Astrocyte (in vitro differentiated cells and primary cell): ENCODE measurements around the gene COL26A1. TPM values are rescaled to one million over a fixed set of nuclear protein-coding genes. Genes with fewer than 3 reads are reported as not detected.

ENCODE experiments used
- DNase-seq: peaks from one replicate; pipeline ENCODE4 v3.0.0-alpha.2; 2010; ENCODE audit warnings: low read depth
- FAIRE-seq: peaks from 2 replicates; lab custom pipeline; 2011; peaks lifted over from hg19 to GRCh38; lab: Jason Lieb, UNC
- H2AFZ ChIP-seq: 2 replicates; pipeline ENCODE4 v1.6.0; 2012; ENCODE audit warnings: low read depth, low read length, inconsistent platforms
- H3K27ac ChIP-seq: 2 replicates; pipeline ENCODE4 v1.5.1; 2011; ENCODE audit warnings: low read depth, low read length, inconsistent platforms
- H3K27me3 ChIP-seq: 2 replicates; pipeline ENCODE4 v1.6.0; 2011; ENCODE audit warnings: low read length, inconsistent platforms; ENCODE audit not compliant: insufficient read depth
- H3K36me3 ChIP-seq: 2 replicates; pipeline ENCODE4 v1.5.1; 2011; ENCODE audit warnings: low read length, inconsistent platforms; ENCODE audit not compliant: insufficient read depth
- H3K4me1 ChIP-seq: 2 replicates; pipeline ENCODE4 v1.5.1; 2011; ENCODE audit warnings: low read length, inconsistent platforms; ENCODE audit not compliant: insufficient read depth
- H3K4me2 ChIP-seq: 2 replicates; pipeline ENCODE4 v1.6.0; 2012; ENCODE audit warnings: low read length, inconsistent platforms
- H3K4me3 ChIP-seq: 2 replicates; pipeline ENCODE4 v1.5.1; 2011; ENCODE audit warnings: low read depth, mild to moderate bottlenecking, low read length, inconsistent platforms; ENCODE audit not compliant: insufficient read depth
- H3K79me2 ChIP-seq: 2 replicates; pipeline ENCODE4 v1.6.0; 2012; ENCODE audit warnings: mild to moderate bottlenecking, low read length, inconsistent platforms; ENCODE audit not compliant: insufficient read depth
- H3K9ac ChIP-seq: 2 replicates; pipeline ENCODE4 v1.6.0; 2012; ENCODE audit warnings: mild to moderate bottlenecking, low read length, inconsistent platforms
- H3K9me3 ChIP-seq: 2 replicates; pipeline ENCODE4 v1.5.1; 2012; ENCODE audit warnings: low read depth, mild to moderate bottlenecking, low read length, inconsistent platforms; ENCODE audit not compliant: insufficient read depth
- H4K20me1 ChIP-seq: 2 replicates; pipeline ENCODE4 v1.6.0; 2012; ENCODE audit warnings: low read length, inconsistent platforms; ENCODE audit not compliant: insufficient read depth
- H3K27ac Mint-ChIP-seq: one replicate; pipeline ENCODE4 v1.8.0; 2021; ENCODE audit warnings: mild to moderate bottlenecking, mixed read lengths; ENCODE audit not compliant: unreplicated experiment
- H3K27me3 Mint-ChIP-seq: one replicate; pipeline ENCODE4 v1.8.0; 2021; ENCODE audit warnings: low read depth, mixed read lengths; ENCODE audit not compliant: unreplicated experiment
- H3K36me3 Mint-ChIP-seq: one replicate; pipeline ENCODE4 v1.8.0; 2021; ENCODE audit warnings: low read depth, mixed read lengths; ENCODE audit not compliant: unreplicated experiment
- H3K4me1 Mint-ChIP-seq: one replicate; pipeline ENCODE4 v1.8.0; 2021; ENCODE audit warnings: low read depth, mixed read lengths; ENCODE audit not compliant: unreplicated experiment
- H3K4me3 Mint-ChIP-seq: one replicate; pipeline ENCODE4 v1.8.0; 2021; ENCODE audit warnings: mild to moderate bottlenecking, moderate library complexity, mixed read lengths; ENCODE audit not compliant: unreplicated experiment
- H3K9me3 Mint-ChIP-seq: one replicate; pipeline ENCODE4 v1.8.0; 2021; ENCODE audit warnings: mild to moderate bottlenecking, mixed read lengths; ENCODE audit not compliant: unreplicated experiment
- CTCF ChIP-seq: IDR thresholded peaks from 2 replicates; pipeline ENCODE4 v1.5.1; 2011; ENCODE audit warnings: low read depth, mild to moderate bottlenecking, inconsistent platforms, low read length, moderate library complexity; ENCODE audit not compliant: insufficient read depth
- EZH2 ChIP-seq: IDR thresholded peaks from 2 replicates; pipeline ENCODE4 v1.6.1; 2012; ENCODE audit warnings: mild to moderate bottlenecking, low read length, inconsistent platforms; ENCODE audit not compliant: insufficient read depth
- total RNA-seq: library from RNA; stranded (reverse); gene quantifications from 2 replicates; pipeline ENCODE4 v1.2.1, GENCODE V29; 2021

COL26A1 gene
- total RNA-seq, 1 donor from 2014 or later, result 7.1 TPM

- H3K27ac Mint-ChIP-seq, result no peak overlapping the region
- H3K36me3 Mint-ChIP-seq, result no peaks in the 10 kb centered on the region
- Histone ChIP-seq H3K27me3 (peaks cover 2% of the 10 kb centered on the region), H3K27ac (no peak overlapping the region), H3K4me3 (no peak overlapping the region), H2AFZ (no peak overlapping the region), H4K20me1 (no peaks in the 10 kb centered on the region), H3K9ac (no peak overlapping the region), H3K9me3 (no peaks in the 10 kb centered on the region), H3K4me1 (no peaks in the 10 kb centered on the region), H3K4me2 (no peak overlapping the region), H3K36me3 (no peaks in the 10 kb centered on the region), H3K79me2 (no peaks in the 10 kb centered on the region)
- peak overlapping the region; percentile 67 for H3K4me3 Mint-ChIP-seq
- TF ChIP-seq CTCF (no peak), EZH2 (no peak)
- no peaks in the 10 kb centered on the region for H3K4me1 Mint-ChIP-seq
- no peak for DNase-seq
- H3K27me3 Mint-ChIP-seq, result peaks cover 20% of the 10 kb centered on the region
- H3K9me3 Mint-ChIP-seq, result no peaks in the 10 kb centered on the region
- FAIRE-seq, result no peak
Measured at GRCh38 chr7:101465131-101465530, 102.5 kb downstream of the COL26A1 start.

- TF ChIP-seq CTCF (no peak), EZH2 (no peak)
- H3K36me3 Mint-ChIP-seq, result no peaks in the 10 kb centered on the region
- H3K27me3 ChIP-seq, result peaks cover 1% of the 10 kb centered on the region
- H3K4me3 Mint-ChIP-seq, result peak overlapping the region; percentile 67
- H4K20me1 ChIP-seq, result no peaks in the 10 kb centered on the region
- H3K4me3 ChIP-seq, result no peak overlapping the region
- no peaks in the 10 kb centered on the region for H3K79me2 ChIP-seq
- H3K27ac Mint-ChIP-seq, result no peak overlapping the region
- FAIRE-seq, result no peak
- no peaks in the 10 kb centered on the region for H3K4me1 Mint-ChIP-seq
- H3K9me3 ChIP-seq, result no peaks in the 10 kb centered on the region
- no peak for DNase-seq
- peaks cover 17% of the 10 kb centered on the region for H3K27me3 Mint-ChIP-seq
- no peak overlapping the region for H3K27ac ChIP-seq
- H2AFZ ChIP-seq, result no peak overlapping the region
- H3K4me2 ChIP-seq, result no peak overlapping the region
- no peaks in the 10 kb centered on the region for H3K4me1 ChIP-seq
- no peak overlapping the region for H3K9ac ChIP-seq
- no peaks in the 10 kb centered on the region for H3K9me3 Mint-ChIP-seq
- no peaks in the 10 kb centered on the region for H3K36me3 ChIP-seq
Measured at GRCh38 chr7:101465576-101466196, 103.0 kb downstream of the COL26A1 start.

GRCh38 chr7:101466871-101467270 is 104.2 kb downstream of the COL26A1 start:
- Histone ChIP-seq H3K9me3 (no peaks in the 10 kb centered on the region), H3K4me2 (no peak overlapping the region), H3K4me1 (no peaks in the 10 kb centered on the region), H2AFZ (no peak overlapping the region), H3K79me2 (no peaks in the 10 kb centered on the region), H3K27ac (no peak overlapping the region), H3K9ac (no peak overlapping the region), H3K27me3 (peaks cover 5% of the 10 kb centered on the region), H3K4me3 (no peak overlapping the region), H3K36me3 (no peaks in the 10 kb centered on the region), H4K20me1 (no peaks in the 10 kb centered on the region)
- Mint-ChIP-seq H3K4me3 (no peak overlapping the region), H3K27me3 (peaks cover 16% of the 10 kb centered on the region), H3K27ac (no peak overlapping the region), H3K4me1 (no peaks in the 10 kb centered on the region), H3K36me3 (no peaks in the 10 kb centered on the region), H3K9me3 (no peaks in the 10 kb centered on the region)
- DNase-seq (peak; percentile 9), FAIRE-seq (no peak)
- TF ChIP-seq CTCF (no peak), EZH2 (no peak)
